Cardiac muscle cell (in vitro differentiated cells and primary cell): ENCODE results near the gene HOXB1. TPM values are rescaled to one million over a fixed set of nuclear protein-coding genes. Genes with fewer than 3 reads are reported as not detected.

Source experiments
- DNase-seq, 2 donors: peaks; one replicate each; pipeline versions ENCODE4 v3.0.0 to v3.0.0-alpha.2; 2010 to 2017; ENCODE audit warnings: low read depth in 1 of 2, low spot score in 1 of 2
- H3K27ac ChIP-seq: fragments of 200-600 bp; sonication (generic); 2 replicates; pipeline ENCODE4 v1.5.1; 2016
- H3K27me3 ChIP-seq: fragments of 200-600 bp; sonication (generic); 2 replicates; pipeline ENCODE4 v1.6.0; 2016; ENCODE audit warnings: control low read depth
- H3K36me3 ChIP-seq: fragments of 200-600 bp; sonication (generic); 2 replicates; pipeline ENCODE4 v1.5.1; 2016; ENCODE audit warnings: control low read depth
- H3K4me1 ChIP-seq: fragments of 200-600 bp; sonication (generic); 2 replicates; pipeline ENCODE4 v1.8.1; 2017; ENCODE audit warnings: low read depth, mild to moderate bottlenecking, mixed run types
- H3K4me3 ChIP-seq: fragments of 200-600 bp; sonication (generic); 2 replicates; pipeline ENCODE4 v1.5.1; 2016; ENCODE audit warnings: mild to moderate bottlenecking
- H3K9me3 ChIP-seq: fragments of 200-600 bp; sonication (generic); 2 replicates; pipeline ENCODE4 v1.5.1; 2017; ENCODE audit warnings: low read depth, mild to moderate bottlenecking, control low read depth
- polyA plus RNA-seq: library from polyadenylated mRNA; unstranded; fragments of >200 nt; fragmentation: Nextera tagmentation; extraction: Ambion mirVana; gene quantifications from 2 replicates; pipeline ENCODE4 v1.2.1, GENCODE V29; 2016
- total RNA-seq: library from RNA; depleted of rRNA; stranded (reverse); fragments of >200 nt; gene quantifications from 2 replicates; pipeline ENCODE4 v1.2.3, GENCODE V29; 2016
- TF ChIP-seq, protein P1 (sequence below): IDR thresholded peaks from 2 replicates; pipeline ENCODE4 v1.5.1; 2012; ENCODE audit warnings: low read depth, mild to moderate bottlenecking, low read length

Gene HOXB1
- total and polyA plus RNA-seq, 2 experiments from 2014 or later: 6.6 to 9.1 TPM

DNA sequence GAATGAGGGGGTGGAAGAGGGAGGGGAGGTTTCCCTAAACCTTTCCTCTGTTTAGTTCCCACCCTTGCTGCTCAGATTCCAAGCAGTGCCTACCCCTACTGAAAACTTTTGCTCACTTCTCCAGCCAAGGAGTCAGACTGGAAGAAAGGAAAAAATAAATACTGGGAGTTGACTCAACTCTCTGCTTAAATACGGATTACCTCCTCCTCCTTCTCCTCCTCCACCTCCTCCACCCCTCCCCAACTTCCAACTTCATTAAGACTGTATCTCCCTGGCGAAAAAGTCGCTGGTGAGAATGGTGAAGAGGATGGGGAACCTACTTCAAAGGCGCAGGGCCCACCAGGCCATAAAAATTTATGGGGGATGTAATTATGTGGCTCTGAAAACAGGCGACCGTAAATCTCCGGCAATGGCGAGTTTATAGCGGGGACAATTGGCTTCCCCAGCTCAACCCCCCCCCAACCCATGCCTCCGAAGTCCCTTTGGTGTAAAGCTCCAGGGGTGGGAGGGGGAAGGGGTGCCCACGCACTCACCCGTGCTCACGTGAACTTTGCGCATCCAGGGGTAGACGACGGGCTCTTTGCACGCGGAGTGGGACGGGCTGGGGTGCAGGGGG, 46.6 kb upstream of the HOXB1 start:
- peak overlapping the region; percentile 44 for H3K4me3 ChIP-seq
- no peaks in the 10 kb centered on the region for H3K9me3 ChIP-seq
- peaks cover 97% of the 10 kb centered on the region for H3K27me3 ChIP-seq
- DNase-seq: no peak
- no peak overlapping the region for H3K27ac ChIP-seq
- TF ChIP-seq, protein P1, sequence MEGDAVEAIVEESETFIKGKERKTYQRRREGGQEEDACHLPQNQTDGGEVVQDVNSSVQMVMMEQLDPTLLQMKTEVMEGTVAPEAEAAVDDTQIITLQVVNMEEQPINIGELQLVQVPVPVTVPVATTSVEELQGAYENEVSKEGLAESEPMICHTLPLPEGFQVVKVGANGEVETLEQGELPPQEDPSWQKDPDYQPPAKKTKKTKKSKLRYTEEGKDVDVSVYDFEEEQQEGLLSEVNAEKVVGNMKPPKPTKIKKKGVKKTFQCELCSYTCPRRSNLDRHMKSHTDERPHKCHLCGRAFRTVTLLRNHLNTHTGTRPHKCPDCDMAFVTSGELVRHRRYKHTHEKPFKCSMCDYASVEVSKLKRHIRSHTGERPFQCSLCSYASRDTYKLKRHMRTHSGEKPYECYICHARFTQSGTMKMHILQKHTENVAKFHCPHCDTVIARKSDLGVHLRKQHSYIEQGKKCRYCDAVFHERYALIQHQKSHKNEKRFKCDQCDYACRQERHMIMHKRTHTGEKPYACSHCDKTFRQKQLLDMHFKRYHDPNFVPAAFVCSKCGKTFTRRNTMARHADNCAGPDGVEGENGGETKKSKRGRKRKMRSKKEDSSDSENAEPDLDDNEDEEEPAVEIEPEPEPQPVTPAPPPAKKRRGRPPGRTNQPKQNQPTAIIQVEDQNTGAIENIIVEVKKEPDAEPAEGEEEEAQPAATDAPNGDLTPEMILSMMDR: no peak
- peaks cover 4% of the 10 kb centered on the region for H3K4me1 ChIP-seq
- no peaks in the 10 kb centered on the region for H3K36me3 ChIP-seq

DNA sequence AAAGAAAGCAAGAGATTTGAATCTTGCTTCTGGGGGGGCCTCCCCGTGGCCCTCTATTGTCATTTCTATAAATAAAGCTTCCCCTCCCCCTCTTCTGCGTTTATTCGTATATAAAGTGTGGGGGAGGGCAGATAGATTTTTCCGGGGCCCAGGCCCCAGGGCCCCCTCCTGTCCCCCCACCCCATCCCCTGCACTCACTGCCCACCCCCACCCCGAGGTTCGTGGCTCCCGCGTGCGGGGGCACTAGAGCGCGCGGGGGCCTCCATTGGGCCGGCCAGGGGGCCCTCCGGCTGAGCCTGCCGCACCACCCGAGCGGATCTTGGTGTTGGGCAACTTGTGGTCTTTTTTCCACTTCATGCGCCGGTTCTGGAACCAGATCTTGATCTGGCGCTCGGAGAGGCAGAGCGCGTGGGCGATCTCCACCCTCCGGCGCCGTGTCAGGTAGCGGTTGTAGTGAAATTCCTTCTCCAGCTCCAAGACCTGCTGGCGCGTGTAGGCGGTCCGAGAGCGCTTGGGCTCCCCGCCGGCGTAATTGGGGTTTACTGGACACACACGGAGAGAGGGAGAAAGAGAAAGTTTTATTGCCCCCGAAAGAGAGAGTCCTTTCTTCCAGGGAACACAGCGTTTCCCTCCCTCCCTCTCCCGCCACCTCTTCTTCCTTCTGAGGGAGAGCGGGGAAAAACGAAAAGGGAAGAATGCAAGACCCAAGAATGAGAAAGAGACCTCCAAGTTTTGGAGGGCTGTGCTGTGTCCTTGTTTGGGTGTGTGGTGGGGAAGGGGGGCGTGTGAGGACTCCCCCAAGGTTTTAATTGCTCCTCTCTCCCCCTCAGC, 45.9 kb upstream of the HOXB1 start:
- DNase-seq: peak in 1 of 2 donors; percentile 39
- H3K4me1 ChIP-seq: peaks cover 4% of the 10 kb centered on the region
- H3K27me3 ChIP-seq: peaks cover 97% of the 10 kb centered on the region
- TF ChIP-seq, protein P1: no peak
- H3K9me3 ChIP-seq: no peaks in the 10 kb centered on the region
- no peaks in the 10 kb centered on the region for H3K36me3 ChIP-seq
- H3K27ac ChIP-seq: no peak overlapping the region
- peak overlapping the region; percentile 44 for H3K4me3 ChIP-seq

GRCh38 chr17:48575673-48576478, 45.1 kb upstream of the HOXB1 start:
- H3K27ac ChIP-seq: no peak overlapping the region
- H3K36me3 ChIP-seq: no peaks in the 10 kb centered on the region
- TF ChIP-seq, protein P1: no peak
- H3K4me1 ChIP-seq: peaks cover 11% of the 10 kb centered on the region
- peaks cover 97% of the 10 kb centered on the region for H3K27me3 ChIP-seq
- H3K4me3 ChIP-seq: peak overlapping the region; percentile 44
- H3K9me3 ChIP-seq: no peaks in the 10 kb centered on the region
- DNase-seq: no peak

DNA sequence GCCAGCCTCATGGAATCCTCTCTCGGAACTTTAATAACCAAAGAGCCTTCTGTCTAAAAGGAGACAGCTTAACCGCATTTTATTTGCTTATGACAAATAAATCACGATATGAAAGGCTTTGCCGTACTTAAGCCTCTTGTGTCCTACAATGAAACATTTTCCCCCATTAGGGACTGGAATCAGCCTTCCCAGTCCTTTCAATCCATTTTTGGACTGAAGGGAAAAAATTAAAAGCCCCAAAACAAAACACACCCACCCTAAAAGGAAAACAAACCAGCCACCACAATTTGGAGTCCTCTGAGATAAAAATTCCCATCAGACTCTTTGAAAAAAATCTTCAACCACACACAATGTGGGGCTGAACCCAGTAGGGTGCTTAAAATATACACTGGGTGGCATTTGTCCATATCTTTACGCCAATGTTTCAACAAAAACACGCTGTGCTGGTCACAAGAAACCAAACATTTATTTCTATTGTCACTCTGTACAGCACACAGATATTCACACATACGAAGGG, 44.3 kb upstream of the HOXB1 start:
- Histone ChIP-seq H3K27ac (no peak overlapping the region), H3K9me3 (no peaks in the 10 kb centered on the region), H3K4me1 (peaks cover 19% of the 10 kb centered on the region), H3K27me3 (peaks cover 97% of the 10 kb centered on the region), H3K36me3 (no peaks in the 10 kb centered on the region), H3K4me3 (no peak overlapping the region)
- TF ChIP-seq, protein P1: no peak
- no peak for DNase-seq

- no peak for DNase-seq
- Histone ChIP-seq H3K27me3 (peaks cover 97% of the 10 kb centered on the region), H3K9me3 (no peaks in the 10 kb centered on the region), H3K4me1 (peaks cover 20% of the 10 kb centered on the region), H3K27ac (no peak overlapping the region), H3K36me3 (no peaks in the 10 kb centered on the region), H3K4me3 (no peak overlapping the region)
- TF ChIP-seq, protein P1: no peak
These were observed 43.8 kb upstream of the HOXB1 start for GRCh38 chr17:48574505-48575065.
